HG02642 (cell line): Measurements from ENCODE around the gene SDK1.
"Not testable (repeated sequence)": the region's sequence is repeated elsewhere in the genome, so short reads cannot be mapped to it uniquely, and the experiment has no call there.

Experiments used
- ATAC-seq: cut with Tn5 transposase; IDR thresholded peaks from one replicate; pipeline ENCODE4 v1.9.1; 2021; ENCODE audit warnings: mild to moderate bottlenecking; ENCODE audit not compliant: unreplicated experiment, poor library complexity

The SDK1 gene

GRCh38 chr7:4236389-4236788 is 935.3 kb downstream of the SDK1 start:
- ATAC-seq = no peak

- not testable (repeated sequence) for ATAC-seq
These were observed 935.8 kb downstream of the SDK1 start for GRCh38 chr7:4236873-4237272.

GRCh38 chr7:4237296-4238235 is 936.5 kb downstream of the SDK1 start:
- ATAC-seq = no peak

- no peak for ATAC-seq
These were observed 937.8 kb downstream of the SDK1 start for GRCh38 chr7:4238861-4239260.

GRCh38 chr7:4240042-4240441 is 939.0 kb downstream of the SDK1 start:
- no peak for ATAC-seq

- no peak for ATAC-seq
These were observed 939.7 kb downstream of the SDK1 start for GRCh38 chr7:4240520-4241303.

- no peak for ATAC-seq
These were observed 940.2 kb downstream of the SDK1 start for GRCh38 chr7:4241304-4241612.

- ATAC-seq = no peak
These were observed 940.7 kb downstream of the SDK1 start for GRCh38 chr7:4241791-4242190.

- ATAC-seq = no peak
These were observed 941.7 kb downstream of the SDK1 start for GRCh38 chr7:4242706-4243105.

GRCh38 chr7:4244041-4244440 is 943.0 kb downstream of the SDK1 start:
- ATAC-seq = no peak

GRCh38 chr7:4244635-4245034 is 943.6 kb downstream of the SDK1 start:
- no peak for ATAC-seq

- ATAC-seq = no peak
These were observed 944.2 kb downstream of the SDK1 start for GRCh38 chr7:4245135-4245865.

GRCh38 chr7:4245866-4246470 is 944.9 kb downstream of the SDK1 start:
- no peak for ATAC-seq

GRCh38 chr7:4246536-4246935 is 945.5 kb downstream of the SDK1 start:
- no peak for ATAC-seq

- no peak for ATAC-seq
These were observed 946.2 kb downstream of the SDK1 start for GRCh38 chr7:4247106-4247876.

GRCh38 chr7:4248295-4248694 is 947.2 kb downstream of the SDK1 start:
- ATAC-seq = no peak

GRCh38 chr7:4249241-4249640 is 948.2 kb downstream of the SDK1 start:
- ATAC-seq = no peak

GRCh38 chr7:4255336-4255735 is 954.3 kb downstream of the SDK1 start:
- ATAC-seq = no peak

- ATAC-seq = no peak
These were observed 955.2 kb downstream of the SDK1 start for GRCh38 chr7:4256286-4256685.
